Measurements from ENCODE around the gene VASH2.

GRCh38 chr1:212954514-212954913 lies 4.2 kb downstream of the VASH2 start:
- TF ChIP-seq CTCF (IDR thresholded peaks at IDR 0.05 in 4 of 5, conservative IDR thresholded peaks at IDR 0.05 in 1 of 5) (no peak), POLR2A (IDR thresholded peaks at IDR 0.05) (no peak)

All from gastrocnemius medialis (tissue), 4 donors.